Thoracic aorta endothelial cell (primary cell): ENCODE data around the gene MFAP2. TPM values are rescaled to one million over a fixed set of nuclear protein-coding genes. Genes with fewer than 3 reads are reported as not detected.

Experiments used
- total RNA-seq: library from RNA; depleted of rRNA; stranded (reverse); fragments of >200 nt; gene quantifications from 2 replicates; pipeline ENCODE4 v1.2.3, GENCODE V29; 2012

MFAP2 gene, protein sequence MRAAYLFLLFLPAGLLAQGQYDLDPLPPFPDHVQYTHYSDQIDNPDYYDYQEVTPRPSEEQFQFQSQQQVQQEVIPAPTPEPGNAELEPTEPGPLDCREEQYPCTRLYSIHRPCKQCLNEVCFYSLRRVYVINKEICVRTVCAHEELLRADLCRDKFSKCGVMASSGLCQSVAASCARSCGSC
- 13.6 and 14.6 TPM in 2 replicates for total RNA-seq

DNA sequence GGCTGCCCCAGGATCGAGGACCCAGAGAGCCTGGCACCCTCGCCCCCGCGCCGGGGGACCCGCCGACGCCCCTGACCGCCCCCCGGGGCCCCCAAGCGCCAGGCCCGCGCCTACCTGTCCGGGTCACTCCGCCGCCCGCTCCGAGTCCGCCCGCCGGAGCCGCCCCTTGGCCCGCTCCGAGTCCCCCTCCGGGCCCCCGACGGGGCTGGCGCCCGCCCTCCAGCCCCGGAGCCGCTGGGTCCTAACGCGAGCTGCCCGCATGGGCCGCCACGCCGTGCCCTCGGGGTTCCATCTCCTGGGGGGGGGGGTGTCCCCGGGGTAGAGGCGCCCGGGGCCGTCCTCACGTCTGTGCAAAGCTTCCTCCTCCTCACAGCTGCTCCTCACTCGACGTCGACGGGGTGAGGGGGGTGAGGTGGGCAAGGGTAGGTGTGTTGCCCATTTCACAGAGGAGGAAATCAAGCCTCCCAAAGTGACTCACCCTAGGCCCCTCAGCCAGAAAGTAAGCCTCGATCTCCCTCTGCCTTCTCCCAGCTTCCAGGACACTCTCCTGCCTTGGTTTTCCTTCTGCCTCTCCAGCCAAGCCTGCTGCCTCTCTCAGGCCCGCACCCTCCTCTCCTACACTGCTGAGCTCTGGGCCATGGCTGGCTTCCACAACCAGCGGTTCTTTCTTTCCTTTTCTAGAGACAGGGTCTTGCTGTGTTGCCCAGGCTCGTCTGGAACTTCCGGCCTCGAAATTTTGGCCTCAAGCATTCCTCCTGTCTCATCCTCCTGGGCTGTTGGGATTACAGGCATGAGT lies at the start of gene MFAP2:
Gene MFAP2, minus strand, starts transcription at position 148 of the 796 bp plus-strand sequence. CDS start 2,347 bp downstream, outside the sequence.

DNA sequence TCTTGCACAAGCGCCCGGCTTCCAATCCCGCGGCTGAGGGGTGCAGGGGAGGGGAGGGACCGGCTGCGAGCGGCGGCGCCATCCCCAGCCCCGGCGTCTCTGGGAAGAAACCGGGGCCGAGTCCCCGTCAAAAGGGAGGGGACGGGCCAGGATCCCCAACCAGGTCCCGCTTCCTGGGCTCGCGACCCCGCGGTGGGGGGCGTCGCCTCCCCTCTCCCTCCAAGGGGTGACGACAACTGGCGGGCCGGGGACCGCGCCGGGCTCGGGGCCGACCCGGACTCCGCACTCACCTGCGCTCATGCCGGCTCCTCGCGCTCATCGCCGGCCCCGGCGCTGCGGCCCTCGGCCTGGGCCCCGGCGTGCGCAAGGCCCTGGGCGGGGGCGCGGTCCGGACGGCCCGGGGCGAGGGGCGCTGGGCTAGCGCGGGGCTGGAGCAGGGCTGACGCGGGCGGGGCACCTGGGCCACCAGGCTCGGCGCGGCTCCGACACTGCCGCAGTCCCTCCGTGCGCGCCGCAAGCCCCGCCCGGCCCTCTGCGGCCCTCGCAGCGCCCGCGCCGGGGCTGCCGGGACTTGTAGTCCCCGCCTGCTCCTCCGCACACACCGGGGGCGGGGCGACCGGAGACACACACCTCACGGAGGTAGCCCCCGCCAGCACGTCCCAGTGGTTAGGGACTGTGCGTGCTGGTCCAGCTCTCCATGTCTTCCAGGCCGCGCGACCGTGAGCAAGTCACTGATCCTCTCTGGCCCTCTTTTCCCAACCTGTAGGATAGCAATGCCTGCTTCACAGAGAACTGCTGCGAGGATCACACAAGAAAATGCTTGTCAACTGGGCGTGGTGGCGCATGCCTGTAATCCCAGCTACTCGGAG lies 31.3 kb upstream of the MFAP2 start, which contains the start of gene ATP13A2:
Gene ATP13A2, minus strand, starts transcription at position 490 of the 869 bp plus-strand sequence. Its CDS starts 190 bp downstream, at position 300.

Other genes with a start within 250 kb of the MFAP2 start
- under 0.01 TPM in 2 replicates for gene RNU1-4, start 240.1 kb downstream of the MFAP2 start, total RNA-seq
- under 0.01 TPM in 2 replicates for gene RNU1-2, start 84.6 kb downstream of the MFAP2 start, total RNA-seq
- 21.9 and 23.0 TPM in 2 replicates for gene CROCC, start 58.7 kb downstream of the MFAP2 start, total RNA-seq
- gene ATP13A2, start 31.3 kb upstream of the MFAP2 start, total RNA-seq = 50.9 and 74.9 TPM in 2 replicates
- 143 and 144 TPM in 2 replicates for gene SDHB, start 73.4 kb upstream of the MFAP2 start, total RNA-seq
- gene PADI2, start 138.8 kb upstream of the MFAP2 start, total RNA-seq = not detected in 2 replicates
- not detected in 2 replicates for gene PADI1, start 224.5 kb upstream of the MFAP2 start, total RNA-seq